ENCODE measurements around the gene PARD6A. TPM values are rescaled to one million over a fixed set of nuclear protein-coding genes. Genes with fewer than 3 reads are reported as not detected.

PARD6A gene
- total and polyA plus RNA-seq, 2 experiments from 2014 or later = 0.71 to 1.1 TPM

- no peak for TF ChIP-seq CTCF (IDR thresholded peaks at IDR 0.05; ENCODE audit: low read depth, low read length)
Observed at GRCh38 chr16:67637625-67638024, 23.1 kb upstream of the PARD6A start.

GRCh38 chr16:67641779-67642708 is 18.7 kb upstream of the PARD6A start:
- H3K4me3 ChIP-seq = no peak overlapping the region
- no peaks in the 10 kb centered on the region for H3K4me1 ChIP-seq (ENCODE audit: low read depth)
- peak in 1 of 2 donors; percentile 60 for DNase-seq (ENCODE audit: low read depth in 1 of 2, low spot score in 1 of 2)
- TF ChIP-seq CTCF (IDR thresholded peaks at IDR 0.05; ENCODE audit: low read depth, low read length) = no peak
- H3K27ac ChIP-seq = no peak overlapping the region
- peaks cover 16% of the 10 kb centered on the region for H3K36me3 ChIP-seq
- peaks cover 44% of the 10 kb centered on the region for H3K27me3 ChIP-seq
- no peaks in the 10 kb centered on the region for H3K9me3 ChIP-seq (ENCODE audit: low read depth)

More at GRCh38 chr16:67637625-67638024, 23.1 kb upstream of the PARD6A start:
- H3K36me3 ChIP-seq = peaks cover 46% of the 10 kb centered on the region
- no peaks in the 10 kb centered on the region for H3K9me3 ChIP-seq (ENCODE audit: low read depth)
- peaks cover 5% of the 10 kb centered on the region for H3K27me3 ChIP-seq
- H3K4me3 ChIP-seq = no peak overlapping the region
- no peaks in the 10 kb centered on the region for H3K4me1 ChIP-seq (ENCODE audit: low read depth)
- H3K27ac ChIP-seq = no peak overlapping the region
- no peak for DNase-seq (ENCODE audit: low read depth in 1 of 2, low spot score in 1 of 2)

GRCh38 chr16:67644038-67644437 is 16.7 kb upstream of the PARD6A start:
- H3K36me3 ChIP-seq = no peaks in the 10 kb centered on the region
- peaks cover 64% of the 10 kb centered on the region for H3K27me3 ChIP-seq
- no peaks in the 10 kb centered on the region for H3K9me3 ChIP-seq (ENCODE audit: low read depth)
- no peak for TF ChIP-seq CTCF (IDR thresholded peaks at IDR 0.05; ENCODE audit: low read depth, low read length)
- no peak overlapping the region for H3K27ac ChIP-seq
- no peaks in the 10 kb centered on the region for H3K4me1 ChIP-seq (ENCODE audit: low read depth)
- H3K4me3 ChIP-seq = no peak overlapping the region
- no peak for DNase-seq (ENCODE audit: low read depth in 1 of 2, low spot score in 1 of 2)

DNA sequence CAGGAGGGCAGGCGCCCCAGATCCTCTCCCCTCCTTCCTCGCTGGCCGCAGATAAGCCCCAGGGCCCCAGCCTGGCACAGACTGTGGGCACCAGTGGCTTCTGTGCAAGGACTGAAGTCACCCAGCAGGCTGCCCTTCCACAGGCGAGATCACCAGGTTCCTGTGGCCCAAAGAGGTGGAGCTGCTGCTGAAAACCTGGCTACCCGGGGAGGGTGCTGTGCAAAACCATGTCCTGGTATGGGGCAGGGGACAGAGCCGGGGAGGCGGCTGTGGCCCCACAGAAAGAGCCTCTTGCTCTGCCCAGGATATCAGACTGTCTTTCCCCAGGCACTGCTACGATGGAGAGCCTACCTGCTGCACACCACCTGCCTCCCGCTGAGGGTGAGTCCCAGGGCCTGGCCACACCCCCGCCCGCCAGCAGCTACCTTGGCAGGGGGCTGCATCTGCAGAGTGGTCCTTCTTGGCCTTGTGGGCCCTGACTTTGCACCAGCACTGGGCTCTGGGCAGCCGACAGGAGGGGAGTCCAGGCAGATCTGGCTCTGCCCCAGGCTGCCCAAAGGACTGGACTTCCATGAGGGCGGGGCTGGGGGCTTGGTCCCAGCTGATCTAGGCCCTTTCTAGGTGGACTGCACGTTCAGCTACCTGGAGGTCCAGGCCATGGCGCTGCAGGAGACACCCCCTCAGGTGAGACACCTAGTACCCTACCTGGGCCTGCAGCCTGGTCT is 15.2 kb upstream of the PARD6A start:
- Histone ChIP-seq H3K4me1 (ENCODE audit: low read depth) (no peaks in the 10 kb centered on the region), H3K27me3 (peaks cover 79% of the 10 kb centered on the region), H3K36me3 (no peaks in the 10 kb centered on the region), H3K27ac (no peak overlapping the region), H3K9me3 (ENCODE audit: low read depth) (no peaks in the 10 kb centered on the region), H3K4me3 (no peak overlapping the region)
- no peak for DNase-seq (ENCODE audit: low read depth in 1 of 2, low spot score in 1 of 2)
- no peak for TF ChIP-seq CTCF (IDR thresholded peaks at IDR 0.05; ENCODE audit: low read depth, low read length)

DNA sequence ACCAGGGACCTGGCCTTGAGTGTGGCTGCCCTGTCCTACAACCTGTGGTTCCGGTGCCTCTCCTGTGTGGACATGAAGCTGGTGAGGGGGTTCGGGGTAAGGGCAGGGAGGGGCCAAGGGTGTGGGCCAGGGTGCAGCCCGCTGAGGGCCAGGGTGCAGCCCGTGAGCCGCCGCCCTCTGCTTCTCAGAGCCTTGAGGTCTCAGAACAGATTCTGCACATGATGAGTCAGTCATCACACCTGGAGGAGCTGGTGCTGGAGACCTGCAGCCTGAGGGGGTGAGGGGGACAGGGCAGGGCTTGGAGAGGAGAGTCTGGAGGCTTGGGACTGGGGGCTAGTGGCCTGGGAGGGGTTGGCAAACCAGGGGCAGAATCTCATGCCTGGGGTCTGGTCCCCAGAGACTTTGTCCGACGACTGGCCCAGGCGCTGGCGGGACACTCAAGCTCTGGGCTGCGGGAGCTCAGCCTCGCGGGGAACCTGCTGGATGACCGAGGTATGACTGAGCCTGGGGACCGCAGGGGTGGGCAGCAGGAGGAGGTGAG is 13.6 kb upstream of the PARD6A start:
- Histone ChIP-seq H3K9me3 (ENCODE audit: low read depth) (no peaks in the 10 kb centered on the region), H3K4me1 (ENCODE audit: low read depth) (no peaks in the 10 kb centered on the region), H3K27me3 (peaks cover 95% of the 10 kb centered on the region), H3K27ac (no peak overlapping the region), H3K36me3 (no peaks in the 10 kb centered on the region), H3K4me3 (no peak overlapping the region)
- no peak for DNase-seq (ENCODE audit: low read depth in 1 of 2, low spot score in 1 of 2)
- no peak for TF ChIP-seq CTCF (IDR thresholded peaks at IDR 0.05; ENCODE audit: low read depth, low read length)

Measured in cardiac muscle cell (in vitro differentiated cells and primary cell).